Gastroesophageal sphincter (tissue), 3 donors: ENCODE measurements around the gene ROBO1.

Source experiments
- EP300 ChIP-seq: sonication (generic); formaldehyde crosslinking; IDR thresholded peaks from one replicate; pipeline ENCODE4 v1.6.1; 2017; ENCODE audit warnings: antibody characterized with exemption, mild to moderate bottlenecking
- POLR2A ChIP-seq, 2 donors: fragments of 450-650 bp; IDR thresholded peaks; one replicate each; pipeline ENCODE4 v1.6.1; 2017; ENCODE audit warnings: antibody characterized with exemption in 2 of 2, mild to moderate bottlenecking in 2 of 2, moderate library complexity in 1 of 2
- POLR2AphosphoS5 ChIP-seq: sonication (generic); formaldehyde crosslinking; IDR thresholded peaks from one replicate; pipeline ENCODE4 v1.6.1; 2017; ENCODE audit warnings: antibody characterized with exemption
- TF ChIP-seq, protein P1 (sequence below), 4 experiments: fragments of 200-600 bp in 2 of 4; fragments of 450-650 bp in 2 of 4; sonication (generic) in 1 of 4; IDR thresholded peaks; one replicate each; pipeline ENCODE4 v1.5.1; 2017 to 2019; ENCODE audit warnings: antibody characterized with exemption in 4 of 4, mild to moderate bottlenecking in 2 of 4, moderate library complexity in 2 of 4

DNA sequence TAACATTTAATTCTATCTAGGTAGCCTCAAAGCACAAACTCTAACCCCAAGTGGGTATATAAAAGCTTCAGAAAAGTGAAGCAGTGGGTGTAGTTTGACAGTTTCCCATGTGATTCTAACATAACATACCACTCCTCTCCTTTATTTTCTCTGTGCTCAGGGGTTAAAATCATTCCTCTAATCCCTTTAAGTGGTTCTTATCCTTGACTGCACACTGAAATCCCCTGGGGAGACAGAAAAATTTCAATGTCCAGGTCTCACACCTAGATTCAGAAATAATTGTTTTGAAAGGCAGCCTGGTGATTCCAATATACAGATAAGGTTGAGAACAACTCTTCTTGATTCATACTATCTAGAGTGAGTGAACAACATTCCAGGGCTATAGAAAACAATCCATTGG, 986.4 kb downstream of the ROBO1 start:
- TF ChIP-seq, protein P1, sequence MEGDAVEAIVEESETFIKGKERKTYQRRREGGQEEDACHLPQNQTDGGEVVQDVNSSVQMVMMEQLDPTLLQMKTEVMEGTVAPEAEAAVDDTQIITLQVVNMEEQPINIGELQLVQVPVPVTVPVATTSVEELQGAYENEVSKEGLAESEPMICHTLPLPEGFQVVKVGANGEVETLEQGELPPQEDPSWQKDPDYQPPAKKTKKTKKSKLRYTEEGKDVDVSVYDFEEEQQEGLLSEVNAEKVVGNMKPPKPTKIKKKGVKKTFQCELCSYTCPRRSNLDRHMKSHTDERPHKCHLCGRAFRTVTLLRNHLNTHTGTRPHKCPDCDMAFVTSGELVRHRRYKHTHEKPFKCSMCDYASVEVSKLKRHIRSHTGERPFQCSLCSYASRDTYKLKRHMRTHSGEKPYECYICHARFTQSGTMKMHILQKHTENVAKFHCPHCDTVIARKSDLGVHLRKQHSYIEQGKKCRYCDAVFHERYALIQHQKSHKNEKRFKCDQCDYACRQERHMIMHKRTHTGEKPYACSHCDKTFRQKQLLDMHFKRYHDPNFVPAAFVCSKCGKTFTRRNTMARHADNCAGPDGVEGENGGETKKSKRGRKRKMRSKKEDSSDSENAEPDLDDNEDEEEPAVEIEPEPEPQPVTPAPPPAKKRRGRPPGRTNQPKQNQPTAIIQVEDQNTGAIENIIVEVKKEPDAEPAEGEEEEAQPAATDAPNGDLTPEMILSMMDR (IDR thresholded peaks at IDR 0.05) = no peak
- TF ChIP-seq EP300 (no peak), POLR2A (IDR thresholded peaks at IDR 0.05) (no peak), POLR2AphosphoS5 (no peak)
